Superior temporal gyrus (tissue), 1 donor: ENCODE measurements around the gene FAM118A.
"Not testable (repeated sequence)": the region's sequence is repeated elsewhere in the genome, so short reads cannot be mapped to it uniquely, and the experiment has no call there.

ENCODE experiments used
- DNase-seq: peaks from one replicate; pipeline ENCODE4 v3.0.0-alpha.2; 2016; ENCODE audit errors: extremely low spot score

Gene FAM118A

GRCh38 chr22:45281010-45281409 is 28.7 kb upstream of the FAM118A start:
- DNase-seq, result no peak

- no peak for DNase-seq
Measured at GRCh38 chr22:45284705-45285262, 24.9 kb upstream of the FAM118A start, which contains the start of gene UPK3A. UPK3A (plus strand) TSS chr22:45284949; CDS start chr22:45285014, 65 bp downstream.

- DNase-seq, result no peak
Measured at GRCh38 chr22:45285263-45286058, 24.3 kb upstream of the FAM118A start.

GRCh38 chr22:45286854-45287551 is 22.7 kb upstream of the FAM118A start:
- DNase-seq, result no peak

- DNase-seq, result no peak
Measured at GRCh38 chr22:45290410-45290936, 19.3 kb upstream of the FAM118A start.

GRCh38 chr22:45291061-45291930 is 18.4 kb upstream of the FAM118A start:
- no peak for DNase-seq

- no peak for DNase-seq
Measured at GRCh38 chr22:45291931-45292290, 17.8 kb upstream of the FAM118A start.

GRCh38 chr22:45292731-45293442 is 16.8 kb upstream of the FAM118A start:
- DNase-seq, result no peak

- no peak for DNase-seq
Measured at GRCh38 chr22:45294030-45294429, 15.7 kb upstream of the FAM118A start.

GRCh38 chr22:45295004-45295403 is 14.7 kb upstream of the FAM118A start:
- DNase-seq, result not testable (repeated sequence)

- DNase-seq, result no peak
Measured at GRCh38 chr22:45295492-45295891, 14.2 kb upstream of the FAM118A start.

- no peak for DNase-seq
Measured at GRCh38 chr22:45296628-45297297, 13.0 kb upstream of the FAM118A start.

GRCh38 chr22:45298934-45299505 is 10.7 kb upstream of the FAM118A start:
- DNase-seq, result no peak

GRCh38 chr22:45302751-45303150 is 7.0 kb upstream of the FAM118A start:
- no peak for DNase-seq

- no peak for DNase-seq
Measured at GRCh38 chr22:45303181-45303580, 6.6 kb upstream of the FAM118A start.

GRCh38 chr22:45304971-45305370 is 4.8 kb upstream of the FAM118A start:
- DNase-seq, result no peak

- DNase-seq, result no peak
Measured at GRCh38 chr22:45305456-45306075, 4.2 kb upstream of the FAM118A start.

- no peak for DNase-seq
Measured at GRCh38 chr22:45306139-45306538, 3.6 kb upstream of the FAM118A start.

- DNase-seq, result no peak
Measured at GRCh38 chr22:45308391-45308956, 1.3 kb upstream of the FAM118A start.
